NCI-H82 (cell line): ENCODE data around the gene PNRC1.
A peak's percentile ranks its signal among the peaks of the same experiment; 100 is the strongest.
"Not testable (repeated sequence)": the region's sequence is repeated elsewhere in the genome, so short reads cannot be mapped to it uniquely, and the experiment has no call there.

ENCODE experiments used
- DNase-seq: peaks from one replicate; lab custom pipeline; 2025; lab: John Stamatoyannopoulos, UW

Gene PNRC1

DNA sequence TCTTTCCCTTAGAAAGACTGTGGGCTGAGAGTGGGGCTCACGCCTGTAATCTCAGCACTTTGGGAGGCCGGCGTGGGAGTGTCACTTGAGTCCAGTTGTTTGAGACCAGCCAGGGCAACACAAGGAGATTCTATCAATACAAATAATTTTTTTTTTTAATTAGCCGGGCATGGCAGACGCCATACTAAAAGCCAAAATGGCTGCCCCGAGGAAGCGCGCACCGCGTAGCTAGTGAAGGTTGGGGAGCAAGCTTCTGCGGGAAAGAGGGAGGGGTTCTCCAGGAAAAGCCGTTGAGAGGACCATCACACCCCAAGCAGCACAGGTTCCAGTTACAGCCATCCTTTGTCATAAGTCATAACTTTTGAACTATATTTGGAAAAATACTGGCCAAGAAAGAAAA, 21.3 kb upstream of the PNRC1 start:
- DNase-seq: no peak

DNA sequence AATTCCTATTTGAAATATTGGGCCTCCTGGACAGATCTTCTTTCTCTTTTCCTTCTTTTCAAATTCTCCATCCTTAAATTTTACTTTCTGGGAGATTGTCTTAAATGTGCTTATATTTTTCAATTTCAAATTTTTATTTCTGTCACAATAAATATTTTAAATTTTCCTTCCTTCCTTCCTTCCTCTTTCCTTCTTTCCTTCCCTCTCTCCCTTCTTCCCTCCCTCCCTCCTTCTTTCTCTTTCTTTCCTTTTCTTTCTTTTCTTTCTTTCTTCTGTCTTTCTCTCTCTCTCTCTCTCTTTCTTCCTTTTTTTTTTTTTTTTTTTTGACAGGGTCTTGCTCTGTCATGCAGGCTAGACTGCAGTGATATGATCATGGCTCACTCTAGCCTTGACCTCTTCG, 16.7 kb upstream of the PNRC1 start:
- DNase-seq: no peak

DNA sequence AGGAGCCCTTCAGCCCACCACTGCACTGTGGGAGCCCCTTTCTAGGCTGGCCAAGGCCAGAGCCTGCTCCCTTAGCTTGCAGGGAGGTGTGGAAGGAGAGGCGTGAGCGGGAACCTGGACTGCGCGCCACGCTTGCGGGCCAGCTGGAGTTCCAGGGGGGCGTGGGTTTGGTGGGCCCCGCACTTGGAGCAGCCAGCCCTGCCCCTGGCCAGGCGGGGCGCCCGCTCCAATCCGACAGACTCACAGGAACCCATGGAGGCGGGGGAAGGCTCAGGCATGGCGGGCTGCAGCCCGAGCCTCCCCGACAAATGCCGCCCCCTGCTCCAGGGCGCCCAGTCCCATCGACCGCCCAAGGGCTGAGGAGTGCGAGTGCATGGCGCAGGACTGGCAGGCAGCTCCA, 15.6 kb upstream of the PNRC1 start:
- DNase-seq: not testable (repeated sequence)

DNA sequence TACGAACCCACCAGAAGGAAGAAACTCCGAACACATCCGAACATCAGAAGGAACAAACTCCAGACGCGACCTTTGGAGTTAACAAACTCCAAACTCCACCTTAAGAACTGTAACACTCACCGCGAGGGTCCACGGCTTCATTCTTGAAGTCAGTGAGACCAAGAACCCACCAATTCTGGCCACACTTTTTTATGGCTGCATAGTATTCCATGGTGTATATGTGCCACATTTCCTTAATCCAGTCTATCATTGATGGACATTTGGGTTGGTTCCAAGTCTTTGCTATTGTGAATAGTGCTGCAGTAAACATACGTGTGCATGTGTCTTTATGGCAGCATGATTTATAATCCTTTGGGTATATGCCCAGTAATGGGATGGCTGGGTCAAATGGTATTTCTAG, 14.4 kb upstream of the PNRC1 start:
- DNase-seq: not testable (repeated sequence)

DNA sequence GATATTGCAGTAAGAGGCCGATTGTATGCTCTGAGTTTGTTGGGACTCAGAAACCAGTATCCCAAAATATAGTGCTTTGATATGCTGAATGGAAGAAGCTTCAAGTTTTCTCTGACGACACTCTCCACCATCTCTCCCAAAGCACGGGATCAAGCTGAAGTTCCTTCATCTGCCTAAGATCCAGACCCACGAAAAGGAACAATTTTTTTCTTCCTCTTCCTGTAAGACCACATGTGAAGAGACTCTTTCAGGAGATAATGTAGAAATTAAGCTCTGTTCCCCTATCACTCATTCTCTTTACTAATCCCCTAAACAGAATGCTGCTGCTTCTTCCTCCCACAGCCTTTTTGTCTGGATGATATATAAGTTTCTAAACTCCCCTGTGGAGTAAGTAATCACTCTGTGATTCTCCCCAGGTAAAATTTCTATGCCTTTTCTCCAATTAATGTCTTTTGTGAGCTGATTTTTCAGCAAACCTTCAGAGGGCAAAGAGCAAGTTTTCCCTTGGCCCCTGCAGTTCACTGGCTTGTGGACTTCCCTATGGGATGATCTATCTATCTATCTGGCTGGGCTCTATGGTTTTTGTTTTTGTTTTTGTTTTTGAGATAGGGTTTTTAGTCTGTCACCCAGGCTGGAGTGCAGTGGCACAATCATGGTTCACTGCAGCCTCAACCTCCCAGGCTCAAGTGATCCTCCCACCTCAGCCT, 13.5 kb upstream of the PNRC1 start:
- DNase-seq: no peak

DNA sequence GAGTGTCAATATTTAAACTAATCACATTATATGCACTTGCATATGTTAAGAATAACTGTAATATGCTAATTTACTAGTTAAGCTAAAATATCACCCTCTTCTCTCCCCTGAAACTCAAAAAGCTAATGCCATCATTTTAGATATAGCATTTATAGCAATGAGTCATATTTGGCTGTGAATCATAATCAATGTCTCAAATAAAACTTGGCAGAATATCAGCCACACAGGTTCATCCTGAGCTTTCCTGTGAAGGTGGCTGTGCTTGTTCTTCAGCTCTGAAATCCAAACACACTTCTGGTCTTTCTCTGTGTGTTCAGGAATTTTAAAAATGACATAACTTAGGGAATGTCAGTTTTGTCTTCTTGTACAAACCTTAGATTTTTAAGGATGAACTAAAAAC, 12.8 kb upstream of the PNRC1 start:
- DNase-seq: no peak

DNA sequence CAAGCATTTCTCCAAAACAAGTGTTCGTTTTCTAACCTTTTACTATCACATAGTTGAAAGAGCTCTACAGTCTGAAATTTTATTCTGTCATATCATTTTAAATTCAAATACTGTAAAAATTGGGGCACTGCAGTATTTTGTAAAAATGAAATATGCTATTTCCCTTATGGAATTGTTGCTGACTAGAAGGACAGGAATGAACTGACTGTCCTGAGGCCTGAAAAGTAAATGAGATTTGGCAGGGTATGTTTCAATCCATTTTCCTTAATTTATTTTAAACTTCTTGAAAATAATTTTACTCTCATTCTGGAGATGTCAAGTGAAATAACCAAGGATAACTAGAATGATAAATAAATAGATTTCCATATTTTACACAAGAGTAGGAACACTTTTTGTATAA, 11.9 kb upstream of the PNRC1 start:
- no peak for DNase-seq

DNA sequence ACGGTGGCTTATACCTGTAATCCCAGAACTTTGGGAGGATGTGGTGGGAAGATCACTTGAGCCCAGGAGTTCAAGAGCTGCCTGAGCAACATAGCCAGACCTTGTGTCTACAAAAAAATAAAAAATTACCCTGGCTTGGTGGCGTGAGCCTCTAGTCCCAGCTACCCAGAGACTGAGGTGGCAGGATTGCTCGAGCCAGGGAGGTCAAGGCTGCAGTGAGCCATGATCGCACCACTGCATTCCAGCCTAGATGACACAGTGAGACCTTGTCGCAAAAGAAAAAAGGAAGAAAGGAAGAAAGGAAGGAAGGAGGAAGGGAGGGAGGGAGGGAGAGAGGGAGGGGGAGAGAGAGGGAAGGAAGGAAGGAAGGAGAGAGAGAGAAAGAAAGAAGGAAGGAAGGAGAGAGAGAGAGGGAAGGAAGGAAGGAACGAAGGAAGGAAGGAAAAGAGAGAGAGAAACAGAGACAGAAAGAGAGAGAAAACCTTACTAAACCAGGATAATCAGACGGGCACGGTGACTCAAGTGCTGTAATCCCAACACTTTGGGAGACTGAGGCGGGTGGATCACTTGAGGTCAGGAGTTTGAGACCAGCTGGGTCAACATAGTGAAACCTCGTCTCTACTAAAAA, 10.9 kb upstream of the PNRC1 start:
- DNase-seq: no peak

DNA sequence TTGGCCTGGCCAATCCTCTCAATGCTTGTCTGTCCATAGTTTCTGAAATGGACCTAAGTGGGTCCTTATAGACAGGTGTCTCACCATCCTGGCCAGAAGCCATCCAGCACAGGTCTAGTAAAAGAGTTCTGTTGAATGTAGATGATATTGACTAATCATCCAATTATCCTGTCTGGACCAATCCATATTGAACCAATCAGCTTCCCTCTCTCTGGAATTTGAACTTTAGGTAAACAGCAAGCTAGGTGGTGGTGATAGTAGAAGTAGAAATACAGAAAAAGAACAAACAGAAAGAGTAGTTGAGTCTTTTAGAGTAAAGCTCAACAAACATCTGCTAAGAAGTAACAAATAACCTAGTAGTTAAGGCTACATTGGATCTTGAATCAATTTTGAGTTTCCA, 9.5 kb upstream of the PNRC1 start:
- no peak for DNase-seq

DNA sequence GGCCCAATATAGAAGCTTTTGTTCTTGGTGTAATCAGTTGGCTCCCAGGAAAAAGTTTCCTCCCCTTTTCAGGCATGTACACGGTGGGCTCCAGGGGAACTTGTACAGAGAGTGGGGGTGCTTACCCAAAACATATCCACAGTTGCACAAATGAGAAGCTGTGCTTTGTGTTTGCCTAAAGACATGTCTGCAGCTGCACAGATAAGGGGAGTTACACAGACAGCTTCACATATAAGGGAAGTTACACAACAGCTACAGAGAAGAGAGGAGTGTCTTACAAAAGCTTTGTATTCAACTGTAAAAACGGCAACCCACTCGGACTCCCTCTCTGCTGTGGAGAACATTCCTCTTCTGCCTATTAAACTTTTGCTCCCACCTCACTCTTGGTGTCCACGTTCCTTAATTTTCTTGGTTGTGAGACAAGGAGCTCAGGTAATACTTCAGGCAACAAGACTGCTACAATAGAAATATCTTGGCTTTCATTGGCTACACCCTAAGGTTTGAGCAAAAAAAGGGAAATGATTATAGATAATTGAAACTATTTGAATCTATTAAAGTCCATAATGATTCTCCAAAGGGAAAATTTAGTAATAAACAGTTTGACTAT, 7.4 kb upstream of the PNRC1 start:
- DNase-seq: no peak

DNA sequence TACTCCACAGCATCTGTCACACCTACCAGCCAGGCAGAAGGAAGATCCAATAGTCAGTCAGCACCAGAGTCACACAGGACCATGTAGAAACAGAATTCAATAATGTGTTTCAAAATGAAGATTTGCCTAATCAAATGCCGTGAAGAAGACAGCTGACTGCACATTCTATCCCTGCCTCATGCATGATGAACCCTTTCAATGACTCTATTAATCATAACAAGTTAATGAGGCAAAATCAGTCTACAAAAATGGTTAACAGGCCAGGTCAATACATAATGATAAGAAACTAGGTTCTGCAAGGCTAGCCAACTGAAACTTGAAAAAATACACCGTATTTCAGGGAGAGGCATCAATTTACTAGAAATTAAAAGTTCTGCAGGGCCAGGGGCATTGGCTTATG, 6.7 kb upstream of the PNRC1 start:
- DNase-seq: no peak

DNA sequence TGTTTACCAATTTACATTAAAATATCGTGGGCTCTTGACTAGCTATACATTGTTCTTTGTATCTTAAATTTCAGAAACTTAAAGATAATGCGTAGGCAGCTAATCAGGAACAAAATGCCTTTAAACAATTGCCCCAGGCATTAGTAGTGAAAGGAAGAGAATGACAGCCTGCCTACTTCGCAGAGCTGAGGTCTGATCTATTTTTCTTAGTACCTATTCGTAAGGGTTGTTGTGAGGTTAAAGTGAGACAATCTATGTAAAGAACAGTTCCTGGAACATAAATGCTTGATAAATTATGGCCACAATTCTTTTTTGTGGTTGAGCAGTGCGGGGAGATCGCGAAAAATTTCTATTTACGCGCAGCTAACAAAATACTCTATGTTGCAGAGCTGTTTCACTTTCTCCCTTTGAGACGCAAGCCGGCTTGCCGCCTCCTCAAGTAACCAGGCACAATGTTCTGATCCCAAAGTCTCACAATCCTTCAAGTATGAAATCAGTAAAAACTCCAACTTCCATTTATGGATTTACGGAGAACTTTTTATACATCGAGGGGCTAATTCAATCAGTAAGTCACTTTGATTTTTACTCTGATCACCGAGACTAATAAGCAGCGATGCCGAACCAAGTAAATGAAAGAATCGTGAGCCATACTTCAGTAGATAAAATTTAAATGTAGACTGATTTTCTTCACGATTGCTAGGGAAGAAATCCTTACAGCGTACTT, 878 bp upstream of the PNRC1 start:
- peak; percentile 34 for DNase-seq

DNA sequence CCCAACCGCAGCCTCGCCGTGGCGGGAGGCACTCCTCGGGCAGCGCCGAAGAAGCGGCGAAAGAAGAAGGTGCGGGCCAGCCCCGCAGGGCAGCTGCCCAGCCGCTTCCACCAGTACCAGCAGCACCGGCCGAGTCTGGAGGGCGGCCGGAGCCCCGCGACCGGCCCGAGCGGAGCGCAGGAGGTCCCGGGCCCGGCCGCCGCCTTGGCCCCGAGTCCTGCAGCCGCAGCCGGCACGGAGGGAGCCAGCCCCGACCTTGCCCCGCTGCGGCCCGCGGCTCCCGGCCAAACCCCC, 525 bp downstream of the PNRC1 start:
- no peak for DNase-seq

DNA sequence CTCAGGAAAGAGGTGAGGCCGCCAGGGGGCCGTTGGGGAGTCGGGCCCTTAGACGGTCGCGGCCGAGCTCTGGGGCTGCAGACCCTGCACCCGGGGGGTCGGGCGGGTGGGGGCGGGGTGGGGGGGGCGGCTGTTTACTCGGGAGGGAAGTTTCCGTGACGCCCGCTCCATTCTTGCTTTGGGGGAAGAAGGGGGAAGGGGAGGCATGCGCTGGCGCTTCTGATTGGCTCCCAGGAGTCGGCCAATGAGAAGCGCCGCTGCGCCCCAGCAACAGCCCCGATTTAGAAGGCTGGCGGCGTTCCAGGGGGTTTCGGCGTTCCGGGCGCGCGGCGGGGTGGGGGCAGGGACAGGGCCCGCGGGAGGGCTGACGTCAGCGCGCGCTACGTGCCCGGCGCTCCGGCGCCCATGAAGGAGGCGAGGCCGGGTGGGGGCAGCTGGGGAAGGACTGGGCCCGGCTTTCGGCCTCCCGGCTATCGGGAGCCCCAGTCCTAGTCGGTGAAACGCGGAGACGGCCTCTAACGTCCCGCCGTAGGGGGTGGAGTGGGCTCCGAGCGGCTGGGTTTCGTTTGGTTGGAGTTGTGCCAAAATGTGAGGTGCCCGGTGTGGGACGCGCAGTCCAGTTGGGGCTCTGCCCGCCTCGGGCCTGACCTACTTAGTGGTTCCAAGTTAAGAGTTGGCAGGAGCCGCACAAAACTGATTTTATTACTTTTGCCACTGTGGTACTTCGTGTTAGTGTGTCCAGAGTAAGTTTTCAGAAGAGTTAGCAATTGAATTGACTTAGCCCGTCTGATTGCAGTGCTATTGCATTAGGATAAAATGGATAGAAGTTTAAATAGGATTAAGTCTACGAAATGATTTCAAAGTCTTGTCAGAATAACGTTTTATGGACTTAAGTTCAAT, 1.1 kb downstream of the PNRC1 start:
- peak; percentile 98 for DNase-seq

DNA sequence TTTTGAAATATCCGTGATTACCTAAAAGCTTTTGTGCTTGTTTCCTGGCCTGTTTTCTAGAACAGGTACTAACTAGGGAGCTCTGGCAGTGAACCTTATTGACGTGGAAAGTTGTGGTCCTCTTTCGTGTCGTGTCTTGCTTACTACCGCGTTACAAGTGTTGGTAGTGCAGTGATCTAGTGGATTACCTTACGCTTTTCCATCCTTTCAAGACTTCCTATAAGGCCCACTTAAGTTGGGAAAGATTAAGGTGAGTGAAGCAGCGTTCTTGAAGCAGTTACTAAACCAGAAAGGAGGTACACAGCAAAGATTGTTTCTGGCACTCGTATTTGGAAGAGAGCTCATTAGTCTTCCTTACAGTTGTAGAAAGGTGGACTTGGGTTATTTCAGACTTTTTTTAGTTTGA, 1.9 kb downstream of the PNRC1 start:
- DNase-seq: peak; percentile 35

DNA sequence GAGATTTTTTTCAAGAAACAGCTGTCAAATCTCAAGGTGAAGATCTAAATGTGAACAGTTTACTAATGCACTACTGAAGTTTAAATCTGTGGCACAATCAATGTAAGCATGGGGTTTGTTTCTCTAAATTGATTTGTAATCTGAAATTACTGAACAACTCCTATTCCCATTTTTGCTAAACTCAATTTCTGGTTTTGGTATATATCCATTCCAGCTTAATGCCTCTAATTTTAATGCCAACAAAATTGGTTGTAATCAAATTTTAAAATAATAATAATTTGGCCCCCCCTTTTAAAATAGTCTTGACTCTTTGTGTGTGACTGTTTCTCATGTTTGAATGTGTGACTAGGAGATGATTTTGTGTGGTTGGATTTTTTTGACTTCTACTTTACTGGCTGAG, 4.0 kb downstream of the PNRC1 start:
- no peak for DNase-seq

DNA sequence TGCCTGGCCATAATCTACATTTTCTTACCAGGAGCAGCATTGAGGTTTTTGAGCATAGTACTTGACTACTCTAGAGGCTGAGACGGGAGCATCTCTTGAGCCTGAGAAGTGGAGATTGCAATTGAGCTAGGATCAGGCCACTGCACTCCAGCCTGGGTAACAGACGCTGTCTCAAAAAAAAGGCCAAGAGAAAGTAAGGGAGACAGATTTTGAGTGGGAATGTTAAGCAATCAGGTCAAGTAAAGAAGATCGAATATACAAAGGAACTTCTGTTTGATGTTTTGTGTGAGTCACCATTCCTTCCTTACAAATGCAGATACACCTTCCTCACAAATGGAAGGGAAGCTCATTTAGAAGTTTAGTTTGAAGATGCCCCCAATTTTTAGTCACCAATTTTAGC, 4.4 kb downstream of the PNRC1 start:
- DNase-seq: no peak

DNA sequence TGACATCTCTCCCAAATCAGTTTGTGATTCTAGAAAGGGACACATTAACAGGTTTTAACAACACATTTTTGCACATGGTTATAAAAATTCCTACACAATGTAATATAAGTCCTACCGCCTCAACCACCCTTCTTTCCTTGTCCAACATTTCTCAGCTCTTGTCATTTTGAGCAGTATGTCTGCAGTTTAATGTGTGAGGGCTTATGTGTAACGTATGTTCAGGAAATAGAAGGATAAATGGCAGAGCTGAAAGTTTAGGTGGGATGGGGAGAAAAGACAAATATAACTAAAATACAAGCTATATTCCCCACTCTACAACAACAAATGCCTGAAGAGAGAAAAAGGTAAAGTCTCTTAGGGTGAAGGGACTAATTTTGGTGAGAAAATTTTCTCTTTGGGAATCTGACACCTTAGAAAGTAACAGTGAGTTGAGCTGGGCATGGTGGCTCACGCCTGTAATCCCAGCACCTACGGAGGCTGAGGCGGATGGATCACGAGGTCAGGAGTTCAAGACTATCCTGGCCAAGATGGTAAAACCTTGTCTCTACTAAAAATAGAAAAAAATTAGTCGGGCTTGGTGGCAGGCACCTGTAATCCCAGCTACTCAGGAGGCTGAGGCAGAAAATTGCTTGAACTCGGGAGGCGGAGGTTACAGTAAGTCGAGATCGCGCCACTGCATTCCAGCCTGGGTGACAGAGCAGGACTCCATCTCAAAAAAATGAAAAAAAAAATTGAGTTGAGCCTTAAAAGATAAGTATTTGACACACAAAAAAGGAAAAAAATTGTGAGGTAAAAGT, 5.1 kb downstream of the PNRC1 start:
- no peak for DNase-seq

DNA sequence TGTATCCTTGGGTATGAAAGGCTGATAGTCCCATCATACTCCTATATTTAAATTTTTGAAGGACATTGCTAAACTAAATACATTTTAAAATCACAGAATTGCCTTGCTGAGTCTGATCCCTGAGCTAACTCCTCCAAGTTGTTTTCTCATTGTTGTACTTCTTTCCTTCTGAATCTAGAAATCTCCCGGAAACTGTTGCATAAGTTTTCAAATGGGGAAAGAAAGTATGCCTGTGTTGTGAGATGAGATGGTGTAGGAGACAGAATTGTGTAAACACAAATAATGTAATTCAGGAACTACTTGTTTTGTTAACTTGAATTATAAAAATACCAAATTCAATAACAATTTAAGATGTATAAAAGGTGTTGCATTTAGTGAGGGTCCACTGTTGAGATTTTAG, 7.3 kb downstream of the PNRC1 start:
- DNase-seq: no peak

DNA sequence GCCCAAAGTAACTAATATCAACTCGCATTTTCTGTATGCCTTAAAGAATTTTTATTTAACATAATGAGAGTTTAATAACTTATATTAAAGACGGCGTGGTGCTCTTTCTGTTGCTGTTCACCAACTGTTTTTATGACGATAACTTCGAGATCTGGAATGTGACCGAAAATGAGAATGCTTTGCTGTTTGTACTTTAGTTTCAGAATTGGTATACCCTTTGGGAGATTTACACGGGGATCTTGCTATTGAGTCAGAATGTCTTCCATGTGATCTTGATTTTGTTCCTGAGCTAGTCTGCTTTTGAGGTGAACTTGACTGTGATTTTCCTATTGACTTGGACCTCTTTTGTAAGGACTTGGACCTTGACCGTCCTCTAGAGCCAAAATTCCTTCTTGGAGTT, 17.9 kb downstream of the PNRC1 start:
- no peak for DNase-seq

DNA sequence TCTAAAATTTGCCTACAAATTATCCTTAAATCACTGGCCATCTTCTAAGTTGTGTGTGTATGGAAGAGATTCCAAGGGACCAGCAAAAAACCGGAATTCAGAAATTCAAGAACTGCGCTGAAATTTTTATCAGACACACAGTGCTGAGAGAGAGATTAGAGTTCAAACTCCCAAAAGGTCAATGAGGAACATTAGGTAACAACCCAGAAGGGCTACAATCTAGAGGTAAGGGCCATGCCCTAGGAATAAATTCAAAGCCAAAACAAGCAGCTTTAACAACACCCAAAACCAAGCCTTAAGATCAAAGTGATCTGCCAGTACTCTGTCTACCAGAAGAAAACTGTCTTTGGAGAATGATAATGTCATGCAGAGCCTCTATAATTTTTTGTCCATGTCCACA, 19.6 kb downstream of the PNRC1 start:
- DNase-seq: no peak
